ENCODE data around the gene FAM149B1. TPM values are rescaled to one million over a fixed set of nuclear protein-coding genes. Genes with fewer than 3 reads are reported as not detected.
"Not testable (repeated sequence)": the region's sequence is repeated elsewhere in the genome, so short reads cannot be mapped to it uniquely, and the experiment has no call there.

Gene FAM149B1
- polyA plus RNA-seq, 1 experiment: 42.9 TPM

DNA sequence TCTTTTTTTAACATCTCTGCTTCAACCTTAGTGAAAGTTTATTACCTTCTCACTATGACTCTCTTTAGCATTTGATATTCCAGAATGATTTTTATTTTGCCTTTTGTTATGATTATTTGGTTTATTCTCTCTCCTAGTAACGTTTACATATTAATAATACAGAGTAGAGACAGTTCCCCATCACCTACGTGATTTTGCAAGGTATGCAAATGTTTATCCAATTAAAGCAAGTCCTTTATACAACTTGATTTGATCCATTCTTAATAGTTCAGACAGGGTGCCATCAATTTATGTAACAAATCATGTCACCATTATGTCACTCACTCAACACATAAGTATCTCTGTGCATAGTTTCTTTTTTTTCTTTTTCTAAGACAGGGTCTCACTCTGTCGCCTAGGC is 26.3 kb upstream of the FAM149B1 start:
- ChIA-PET POLR2A (no interaction called here), CTCF (no interaction called here)
- TF ChIP-seq, protein P1, sequence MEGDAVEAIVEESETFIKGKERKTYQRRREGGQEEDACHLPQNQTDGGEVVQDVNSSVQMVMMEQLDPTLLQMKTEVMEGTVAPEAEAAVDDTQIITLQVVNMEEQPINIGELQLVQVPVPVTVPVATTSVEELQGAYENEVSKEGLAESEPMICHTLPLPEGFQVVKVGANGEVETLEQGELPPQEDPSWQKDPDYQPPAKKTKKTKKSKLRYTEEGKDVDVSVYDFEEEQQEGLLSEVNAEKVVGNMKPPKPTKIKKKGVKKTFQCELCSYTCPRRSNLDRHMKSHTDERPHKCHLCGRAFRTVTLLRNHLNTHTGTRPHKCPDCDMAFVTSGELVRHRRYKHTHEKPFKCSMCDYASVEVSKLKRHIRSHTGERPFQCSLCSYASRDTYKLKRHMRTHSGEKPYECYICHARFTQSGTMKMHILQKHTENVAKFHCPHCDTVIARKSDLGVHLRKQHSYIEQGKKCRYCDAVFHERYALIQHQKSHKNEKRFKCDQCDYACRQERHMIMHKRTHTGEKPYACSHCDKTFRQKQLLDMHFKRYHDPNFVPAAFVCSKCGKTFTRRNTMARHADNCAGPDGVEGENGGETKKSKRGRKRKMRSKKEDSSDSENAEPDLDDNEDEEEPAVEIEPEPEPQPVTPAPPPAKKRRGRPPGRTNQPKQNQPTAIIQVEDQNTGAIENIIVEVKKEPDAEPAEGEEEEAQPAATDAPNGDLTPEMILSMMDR (IDR thresholded peaks at IDR 0.05; ENCODE audit: low read depth, low read length): no peak
- no peak for DNase-seq (ENCODE audit: low read depth, low spot score)
- no peaks in the 10 kb centered on the region for H3K9me3 ChIP-seq (ENCODE audit: control insufficient read depth, insufficient read depth, low read length)
- H3K27ac ChIP-seq (ENCODE audit: low read depth, low read length): no peak overlapping the region
- H3K27me3 ChIP-seq (ENCODE audit: control insufficient read depth, insufficient read depth, low read length): no peaks in the 10 kb centered on the region
- H3K4me3 ChIP-seq (ENCODE audit: low read depth, low read length): no peak overlapping the region

DNA sequence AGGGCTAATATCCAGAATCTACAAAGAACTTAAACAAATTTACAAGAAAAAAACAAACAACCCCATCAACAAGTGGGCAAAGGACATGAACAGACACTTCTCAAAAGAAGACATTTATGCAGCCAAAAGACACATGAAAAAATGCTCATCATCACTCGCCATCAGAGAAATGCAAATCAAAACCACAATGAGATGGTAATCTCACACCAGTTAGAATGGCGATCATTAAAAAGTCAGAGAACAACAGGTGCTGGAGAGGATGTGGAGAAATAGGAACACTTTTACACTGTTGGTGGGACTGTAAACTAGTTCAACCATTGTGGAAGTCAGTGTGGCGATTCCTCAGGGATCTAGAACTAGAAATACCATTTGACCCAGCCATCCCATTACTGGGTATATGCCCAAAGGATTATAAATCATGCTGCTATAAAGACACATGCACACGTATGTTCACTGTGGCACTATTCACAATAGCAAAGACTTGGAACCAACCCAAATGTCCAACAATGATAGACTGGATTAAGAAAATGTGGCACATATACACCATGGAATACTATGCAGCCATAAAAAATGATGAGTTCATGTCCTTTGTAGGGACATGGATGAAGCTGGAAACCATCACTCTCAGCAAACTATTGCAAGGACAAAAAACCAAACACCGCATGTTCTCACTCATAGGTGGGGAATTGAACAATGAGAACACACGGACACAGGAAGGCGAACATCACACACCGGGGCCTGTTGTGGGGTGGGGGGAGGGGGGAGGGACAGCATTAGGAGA is 17.1 kb upstream of the FAM149B1 start:
- DNase-seq (ENCODE audit: low read depth, low spot score); H3K9me3 ChIP-seq (ENCODE audit: control insufficient read depth, insufficient read depth, low read length); POLR2A ChIA-PET; H3K4me3 ChIP-seq (ENCODE audit: low read depth, low read length); H3K27me3 ChIP-seq (ENCODE audit: control insufficient read depth, insufficient read depth, low read length); H3K27ac ChIP-seq (ENCODE audit: low read depth, low read length): not testable (repeated sequence)
- CTCF ChIA-PET: interaction anchor here (1.3 kb wide), 1 partner anchor 10 kb away, joined by 4 read pairs; no protein-coding TSS in a partner anchor

DNA sequence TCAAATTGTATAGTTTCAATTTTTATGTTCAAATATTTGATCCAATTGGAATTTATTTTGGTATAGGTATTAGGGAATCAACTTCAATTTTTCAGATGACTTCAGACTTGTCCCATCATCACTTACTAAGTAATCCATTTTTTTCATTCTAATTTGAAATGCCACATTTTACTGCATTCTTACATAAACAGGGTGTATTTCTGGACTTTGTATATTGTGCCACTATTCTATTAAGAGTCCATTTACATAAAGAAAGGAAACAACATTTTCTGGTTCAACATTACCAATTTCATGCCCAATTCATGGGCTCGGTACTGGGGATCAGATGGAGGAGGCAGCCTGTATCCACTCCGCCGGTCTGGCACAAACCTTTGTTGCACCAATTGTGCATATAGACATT is 15.9 kb upstream of the FAM149B1 start:
- Histone ChIP-seq H3K27ac (ENCODE audit: low read depth, low read length) (no peak overlapping the region), H3K27me3 (ENCODE audit: control insufficient read depth, insufficient read depth, low read length) (no peaks in the 10 kb centered on the region), H3K4me3 (ENCODE audit: low read depth, low read length) (no peak overlapping the region), H3K9me3 (ENCODE audit: control insufficient read depth, insufficient read depth, low read length) (no peaks in the 10 kb centered on the region)
- DNase-seq (ENCODE audit: low read depth, low spot score): no peak
- CTCF ChIA-PET: interaction anchor here (1.3 kb wide), 1 partner anchor 9 kb away, joined by 4 read pairs; no protein-coding TSS in a partner anchor
- TF ChIP-seq, protein P1 (IDR thresholded peaks at IDR 0.05; ENCODE audit: low read depth, low read length): no peak
- POLR2A ChIA-PET: no interaction called here

DNA sequence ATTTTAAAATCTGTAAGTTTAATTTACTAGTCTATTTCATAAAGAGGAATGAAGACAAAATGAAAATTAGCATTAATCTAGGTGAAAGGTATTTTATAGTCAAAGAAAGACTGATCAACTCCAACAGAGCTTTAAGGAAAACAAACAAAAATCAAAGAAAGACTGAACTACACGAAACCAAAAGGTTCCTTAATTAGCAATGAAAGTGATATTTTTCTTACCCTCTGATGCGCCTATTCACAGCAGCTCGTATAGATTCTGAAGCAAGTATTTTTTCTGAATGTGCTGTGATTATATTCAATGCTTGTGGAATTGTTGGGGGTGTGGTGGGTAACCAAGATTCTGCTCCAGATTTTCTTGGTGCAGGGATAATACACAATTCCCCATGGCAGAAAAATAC is 11.9 kb upstream of the FAM149B1 start:
- TF ChIP-seq, protein P1 (IDR thresholded peaks at IDR 0.05; ENCODE audit: low read depth, low read length): no peak
- no peak overlapping the region for H3K27ac ChIP-seq (ENCODE audit: low read depth, low read length)
- no peak overlapping the region for H3K4me3 ChIP-seq (ENCODE audit: low read depth, low read length)
- DNase-seq (ENCODE audit: low read depth, low spot score): no peak
- ChIA-PET CTCF (interaction anchor here (0.8 kb wide), 1 partner anchor 60 kb away, joined by 5 read pairs; no protein-coding TSS in a partner anchor), POLR2A (no interaction called here)
- no peaks in the 10 kb centered on the region for H3K27me3 ChIP-seq (ENCODE audit: control insufficient read depth, insufficient read depth, low read length)
- no peaks in the 10 kb centered on the region for H3K9me3 ChIP-seq (ENCODE audit: control insufficient read depth, insufficient read depth, low read length)

DNA sequence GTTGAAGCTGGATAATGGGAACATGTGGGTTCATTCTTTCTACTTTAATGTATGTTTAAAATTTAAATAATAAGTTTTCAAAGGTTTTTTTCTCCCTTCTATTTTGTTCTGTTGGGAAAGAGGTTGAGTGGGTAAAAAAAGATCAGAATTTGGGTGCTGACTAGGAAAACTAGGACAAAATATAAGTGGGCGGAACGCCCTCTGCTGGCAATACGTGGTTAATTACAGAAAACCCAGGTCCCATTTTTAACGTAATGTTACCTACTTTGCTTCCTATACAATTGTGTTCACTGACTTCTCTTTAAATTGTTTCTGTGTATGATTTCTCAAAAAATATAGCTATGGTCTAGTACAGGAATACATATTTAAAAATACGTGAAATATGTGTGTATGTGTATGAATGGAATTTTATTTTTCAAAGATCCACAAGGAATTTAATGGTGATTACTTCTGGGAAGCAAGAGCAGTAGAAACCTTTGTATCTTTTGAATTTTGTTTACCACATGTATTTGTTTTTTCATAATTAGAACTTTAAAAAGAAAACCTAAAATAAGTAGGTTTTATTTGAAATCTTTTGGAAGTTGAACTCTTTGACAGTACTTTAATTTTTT is 8.8 kb upstream of the FAM149B1 start:
- DNase-seq (ENCODE audit: low read depth, low spot score): peak; percentile 15
- CTCF ChIA-PET: interaction anchor here (0.5 to 4.3 kb wide), 36 partner anchors 8 to 674 kb away, joined by 3 to 68 read pairs (median 4); partner anchors contain the start of genes FAM149B1 and P4HA1

More for the DNA sequence above, 8.8 kb upstream of the FAM149B1 start:
- TF ChIP-seq, protein P1 (IDR thresholded peaks at IDR 0.05; ENCODE audit: low read depth, low read length): peak; percentile 76
- H3K27me3 ChIP-seq (ENCODE audit: control insufficient read depth, insufficient read depth, low read length): no peaks in the 10 kb centered on the region
- no peaks in the 10 kb centered on the region for H3K9me3 ChIP-seq (ENCODE audit: control insufficient read depth, insufficient read depth, low read length)
- POLR2A ChIA-PET: no interaction called here
- no peak overlapping the region for H3K4me3 ChIP-seq (ENCODE audit: low read depth, low read length)
- H3K27ac ChIP-seq (ENCODE audit: low read depth, low read length): no peak overlapping the region
